Duodenal mucosa (tissue), 2 donors: ENCODE results near the gene HSPA1B.

ENCODE experiments used
- H3K27ac ChIP-seq: one replicate; pipeline ENCODE4 v1.7.0; 2013; ENCODE audit warnings: low read depth, low read length
- H3K27me3 ChIP-seq, 2 donors: one replicate each; pipeline ENCODE4 v1.7.0; 2013; ENCODE audit warnings: low read length in 2 of 2, control low read depth in 1 of 2; ENCODE audit not compliant: insufficient read depth in 2 of 2, control insufficient read depth in 1 of 2
- H3K36me3 ChIP-seq, 2 donors: one replicate each; pipeline ENCODE4 v1.7.0; 2013; ENCODE audit warnings: low read length in 2 of 2, control low read depth in 1 of 2; ENCODE audit not compliant: insufficient read depth in 2 of 2, control insufficient read depth in 1 of 2
- H3K4me1 ChIP-seq, 2 donors: one replicate each; pipeline ENCODE4 v1.7.0; 2013; ENCODE audit warnings: low read length in 2 of 2, control low read depth in 1 of 2; ENCODE audit not compliant: insufficient read depth in 2 of 2, control insufficient read depth in 1 of 2
- H3K4me3 ChIP-seq, 2 donors: one replicate each; pipeline ENCODE4 v1.7.0; 2013; ENCODE audit warnings: low read length in 2 of 2, low read depth in 1 of 2
- H3K9ac ChIP-seq, 2 donors: one replicate each; pipeline ENCODE4 v1.7.0; 2013; ENCODE audit warnings: low read length in 2 of 2, low read depth in 1 of 2
- H3K9me3 ChIP-seq, 2 donors: one replicate each; pipeline ENCODE4 v1.7.0; 2013; ENCODE audit warnings: low read length in 2 of 2, control low read depth in 1 of 2; ENCODE audit not compliant: control insufficient read depth in 1 of 2

The HSPA1B gene

DNA sequence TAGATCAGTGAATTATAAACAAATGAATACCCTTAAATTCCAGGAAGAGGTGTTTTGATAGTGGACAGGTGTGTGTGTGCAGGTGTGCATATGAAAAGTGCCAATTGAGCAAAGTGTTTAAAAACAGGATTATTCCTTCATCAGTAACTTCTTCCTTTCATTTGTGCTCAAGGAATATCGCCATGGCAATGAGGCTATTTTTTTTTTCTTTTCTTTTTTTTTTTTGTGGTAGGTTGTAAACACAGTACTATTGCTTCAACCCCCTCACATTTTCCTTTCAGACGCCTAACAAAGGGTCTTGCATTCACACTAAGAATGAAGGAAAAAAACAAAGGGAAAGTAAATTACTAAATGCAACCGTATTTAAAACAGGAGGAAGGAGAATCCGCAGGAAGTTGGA is 2.0 kb upstream of the HSPA1B start:
- Histone ChIP-seq H3K9me3 (no peaks in the 10 kb centered on the region), H3K27me3 (no peaks in the 10 kb centered on the region), H3K36me3 (no peaks in the 10 kb centered on the region), H3K4me1 (peaks cover 19 to 41% of the 10 kb centered on the region in 2 donors), H3K27ac (peak overlapping the region; percentile 99), H3K9ac (peak overlapping the region; percentile 1 to 47), H3K4me3 (no peak overlapping the region)

DNA sequence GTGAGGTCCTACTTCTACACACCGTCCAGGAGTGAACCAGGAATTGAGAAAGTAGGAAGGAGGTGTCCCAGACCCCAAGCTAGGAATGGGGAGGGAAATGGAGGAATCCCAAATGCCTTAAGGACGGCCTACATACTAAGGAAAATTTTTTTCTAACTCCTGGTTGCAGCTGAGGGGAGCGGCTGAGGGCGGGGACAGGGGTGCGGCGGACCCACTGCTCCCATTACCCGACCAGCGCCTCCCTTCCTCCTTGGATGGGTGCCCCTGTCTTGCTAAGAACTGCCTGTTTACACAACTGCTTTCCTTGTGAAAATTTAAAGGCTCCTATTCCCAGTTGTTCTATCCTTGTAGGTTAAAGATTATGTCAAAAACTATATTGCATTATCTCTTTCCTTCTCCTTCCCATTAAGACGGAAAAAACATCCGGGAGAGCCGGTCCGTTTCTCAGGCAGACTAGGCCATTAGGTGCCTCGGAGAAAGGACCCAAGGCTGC is 699 bp upstream of the HSPA1B start:
- Histone ChIP-seq H3K9ac (peak overlapping the region; percentile 97 to 99), H3K27me3 (no peaks in the 10 kb centered on the region), H3K4me1 (peaks cover 20 to 32% of the 10 kb centered on the region in 2 donors), H3K27ac (peak overlapping the region; percentile 99), H3K9me3 (no peaks in the 10 kb centered on the region), H3K4me3 (peak overlapping the region; percentile 80 to 87), H3K36me3 (no peaks in the 10 kb centered on the region)

DNA sequence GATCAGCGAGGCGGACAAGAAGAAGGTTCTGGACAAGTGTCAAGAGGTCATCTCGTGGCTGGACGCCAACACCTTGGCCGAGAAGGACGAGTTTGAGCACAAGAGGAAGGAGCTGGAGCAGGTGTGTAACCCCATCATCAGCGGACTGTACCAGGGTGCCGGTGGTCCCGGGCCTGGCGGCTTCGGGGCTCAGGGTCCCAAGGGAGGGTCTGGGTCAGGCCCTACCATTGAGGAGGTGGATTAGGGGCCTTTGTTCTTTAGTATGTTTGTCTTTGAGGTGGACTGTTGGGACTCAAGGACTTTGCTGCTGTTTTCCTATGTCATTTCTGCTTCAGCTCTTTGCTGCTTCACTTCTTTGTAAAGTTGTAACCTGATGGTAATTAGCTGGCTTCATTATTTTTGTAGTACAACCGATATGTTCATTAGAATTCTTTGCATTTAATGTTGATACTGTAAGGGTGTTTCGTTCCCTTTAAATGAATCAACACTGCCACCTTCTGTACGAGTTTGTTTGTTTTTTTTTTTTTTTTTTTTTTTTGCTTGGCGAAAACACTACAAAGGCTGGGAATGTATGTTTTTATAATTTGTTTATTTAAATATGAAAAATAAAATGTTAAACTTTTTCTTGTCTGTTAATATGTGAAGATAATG is 2.2 kb downstream of the HSPA1B start:
- Histone ChIP-seq H3K27ac (peak overlapping the region; percentile 68), H3K36me3 (no peaks in the 10 kb centered on the region), H3K4me1 (peaks cover 17 to 34% of the 10 kb centered on the region in 2 donors), H3K27me3 (no peaks in the 10 kb centered on the region), H3K4me3 (peak overlapping the region; percentile 77 to 80), H3K9me3 (no peaks in the 10 kb centered on the region), H3K9ac (peak overlapping the region; percentile 83 to 90)

- Histone ChIP-seq H3K4me1 (peaks cover 9 to 34% of the 10 kb centered on the region in 2 donors), H3K27ac (peak overlapping the region; percentile 64), H3K27me3 (no peaks in the 10 kb centered on the region), H3K36me3 (no peaks in the 10 kb centered on the region), H3K9ac (peak overlapping the region; percentile 83 to 90), H3K4me3 (peak overlapping the region; percentile 77 to 80), H3K9me3 (no peaks in the 10 kb centered on the region)
Measured at GRCh38 chr6:31830886-31831335, 3.4 kb downstream of the HSPA1B start.

- peak overlapping the region in 1 of 2 donors; percentile 80 for H3K4me3 ChIP-seq
- peak overlapping the region; percentile 83 to 90 for H3K9ac ChIP-seq
- H3K4me1 ChIP-seq, result peaks cover 10 to 37% of the 10 kb centered on the region in 2 donors
- no peaks in the 10 kb centered on the region for H3K27me3 ChIP-seq
- H3K9me3 ChIP-seq, result no peaks in the 10 kb centered on the region
- no peaks in the 10 kb centered on the region for H3K36me3 ChIP-seq
- H3K27ac ChIP-seq, result peak overlapping the region; percentile 14
Measured at GRCh38 chr6:31831350-31832215, 4.0 kb downstream of the HSPA1B start.

GRCh38 chr6:31834367-31835250 is 7.1 kb downstream of the HSPA1B start:
- Histone ChIP-seq H3K9me3 (no peaks in the 10 kb centered on the region), H3K36me3 (peaks cover 11 to 27% of the 10 kb centered on the region in 2 donors), H3K4me3 (peak overlapping the region; percentile 95 to 98), H3K27ac (peak overlapping the region; percentile 92), H3K27me3 (no peaks in the 10 kb centered on the region), H3K9ac (peak overlapping the region; percentile 96 to 100), H3K4me1 (peaks cover 21 to 55% of the 10 kb centered on the region in 2 donors)

- peaks cover 13 to 38% of the 10 kb centered on the region in 2 donors for H3K36me3 ChIP-seq
- peaks cover 21 to 51% of the 10 kb centered on the region in 2 donors for H3K4me1 ChIP-seq
- H3K27ac ChIP-seq, result no peak overlapping the region
- H3K9me3 ChIP-seq, result no peaks in the 10 kb centered on the region
- H3K9ac ChIP-seq, result peak overlapping the region; percentile 96 to 100
- peak overlapping the region; percentile 95 to 98 for H3K4me3 ChIP-seq
- no peaks in the 10 kb centered on the region for H3K27me3 ChIP-seq
Measured at GRCh38 chr6:31836047-31836473, 8.5 kb downstream of the HSPA1B start.

DNA sequence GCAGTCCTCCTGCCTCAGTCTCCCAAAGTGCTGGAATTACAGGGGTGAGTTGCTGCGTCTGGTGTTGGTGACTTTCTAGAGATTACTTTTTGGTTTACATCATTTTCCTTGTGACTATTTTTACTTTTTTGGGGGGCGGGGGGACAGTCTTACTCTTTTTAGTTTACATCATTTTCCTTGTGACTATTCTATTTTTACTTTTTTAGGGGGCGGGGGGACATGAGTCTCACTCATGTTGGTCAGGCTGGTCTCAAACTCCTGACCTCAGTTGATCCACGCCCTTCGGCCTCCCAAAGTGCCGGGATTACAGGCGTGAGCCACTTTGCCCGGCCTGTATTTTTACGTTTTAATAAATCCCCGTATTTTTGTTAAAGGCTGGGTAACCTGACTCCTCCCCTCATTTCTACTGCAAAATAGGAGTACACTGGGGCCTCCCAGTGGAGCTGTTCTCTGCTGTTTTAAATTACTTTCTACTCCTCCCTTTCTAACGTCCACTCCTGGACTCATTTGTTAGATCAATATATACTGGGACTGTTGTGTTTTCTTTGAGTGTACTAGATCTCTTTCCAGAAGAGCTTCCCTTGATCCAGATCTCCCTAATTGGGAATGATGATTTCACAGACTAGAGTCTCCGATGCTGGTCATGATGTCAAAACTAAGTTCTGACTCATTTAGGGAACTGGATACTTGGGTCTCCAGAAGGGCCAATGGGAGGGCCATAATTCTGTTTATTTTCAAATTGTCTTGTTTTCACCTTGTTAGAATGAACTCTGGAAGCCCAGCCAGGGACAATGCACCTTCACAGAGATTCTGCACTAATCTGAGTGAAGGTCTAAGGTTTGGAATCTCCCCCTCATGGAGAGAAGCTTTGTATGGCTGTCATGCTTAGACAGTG is 9.2 kb downstream of the HSPA1B start:
- H3K27me3 ChIP-seq, result no peaks in the 10 kb centered on the region
- peak overlapping the region; percentile 95 to 98 for H3K4me3 ChIP-seq
- peak overlapping the region; percentile 96 to 100 for H3K9ac ChIP-seq
- H3K36me3 ChIP-seq, result peaks cover 13 to 38% of the 10 kb centered on the region in 2 donors
- peaks cover 21 to 44% of the 10 kb centered on the region in 2 donors for H3K4me1 ChIP-seq
- no peaks in the 10 kb centered on the region for H3K9me3 ChIP-seq
- H3K27ac ChIP-seq, result no peak overlapping the region
